ENCODE results near the gene ACP4. TPM values are rescaled to one million over a fixed set of nuclear protein-coding genes. Genes with fewer than 3 reads are reported as not detected.

ACP4 gene
- total RNA-seq, 1 experiment from 2014 or later: not detected

DNA sequence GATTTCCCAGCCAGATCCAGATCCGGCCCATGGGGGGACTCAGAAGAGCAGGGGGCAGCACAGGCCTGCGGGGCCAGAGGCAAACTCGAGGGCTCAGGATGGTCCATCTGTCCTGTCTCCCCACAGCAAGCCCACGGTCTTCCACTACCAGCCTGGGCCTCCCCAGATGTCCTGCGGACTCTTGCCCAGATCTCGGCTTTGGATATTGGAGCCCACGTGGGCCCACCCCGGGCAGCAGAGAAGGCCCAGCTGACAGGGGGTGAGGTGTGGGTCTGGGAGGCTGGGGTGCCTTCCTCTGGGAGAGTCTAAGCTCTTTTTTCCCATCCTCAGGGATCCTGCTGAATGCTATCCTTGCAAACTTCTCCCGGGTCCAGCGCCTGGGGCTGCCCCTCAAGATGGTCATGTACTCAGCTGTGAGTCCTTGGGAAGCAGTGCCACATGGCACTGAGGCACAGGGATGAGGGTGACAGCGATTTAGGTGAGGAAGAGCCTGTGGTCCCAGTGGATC is 3.4 kb downstream of the ACP4 start:
- DNase-seq (ENCODE audit: low read depth, low spot score): no peak
- in situ Hi-C loops (cut with HindIII; ENCODE audit: low pct_unique_long_range_greater_than_20kb, low sequenced_read_pairs): no loop called here

GRCh38 chr19:50794074-50794875 is 4.1 kb downstream of the ACP4 start:
- in situ Hi-C loops (cut with HindIII; ENCODE audit: low pct_unique_long_range_greater_than_20kb, low sequenced_read_pairs): no loop called here
- DNase-seq (ENCODE audit: low read depth, low spot score): peak; percentile 40

DNA sequence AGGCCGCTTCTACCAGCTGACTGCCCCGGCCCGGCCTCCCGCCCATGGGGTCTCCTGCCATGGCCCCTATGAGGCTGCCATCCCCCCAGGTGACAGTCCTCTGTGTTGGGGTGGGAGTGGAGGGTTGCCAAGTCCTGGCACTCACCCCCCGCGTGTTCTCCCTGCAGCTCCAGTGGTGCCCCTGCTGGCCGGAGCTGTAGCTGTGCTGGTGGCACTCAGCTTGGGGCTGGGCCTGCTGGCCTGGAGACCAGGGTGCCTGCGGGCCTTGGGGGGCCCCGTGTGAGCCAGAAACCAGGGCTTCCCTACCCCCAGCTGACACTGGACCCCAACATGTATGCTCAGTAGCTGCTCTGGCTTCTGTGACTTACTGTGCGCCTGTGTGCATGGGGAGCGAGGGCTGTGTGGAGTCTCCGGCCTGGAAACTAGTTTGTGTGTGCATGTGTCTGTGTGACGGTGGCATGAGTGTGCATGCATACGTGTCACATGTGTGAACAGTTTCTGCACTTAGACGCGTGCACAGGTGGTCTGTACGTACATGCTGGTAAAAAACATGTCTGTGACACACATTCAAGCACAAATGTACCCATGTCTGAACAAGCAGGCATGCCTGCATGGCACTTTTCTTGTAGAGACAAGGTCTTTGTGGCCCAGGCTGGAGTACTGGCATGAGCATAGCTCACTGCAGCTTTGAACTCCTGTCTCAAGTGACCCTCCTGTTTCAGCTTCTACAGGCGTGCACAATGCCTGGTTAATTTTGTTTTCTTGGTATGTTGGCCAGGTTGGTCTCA is 4.9 kb downstream of the ACP4 start:
- peak; percentile 52 for DNase-seq (ENCODE audit: low read depth, low spot score)
- in situ Hi-C loops (cut with HindIII; ENCODE audit: low pct_unique_long_range_greater_than_20kb, low sequenced_read_pairs): no loop called here

- no peak for DNase-seq (ENCODE audit: low read depth, low spot score)
- in situ Hi-C loops (cut with HindIII; ENCODE audit: low pct_unique_long_range_greater_than_20kb, low sequenced_read_pairs): no loop called here
These were observed 5.5 kb downstream of the ACP4 start for GRCh38 chr19:50795664-50796073.

GRCh38 chr19:50796128-50796633 is 6.0 kb downstream of the ACP4 start:
- in situ Hi-C loops (cut with HindIII; ENCODE audit: low pct_unique_long_range_greater_than_20kb, low sequenced_read_pairs): no loop called here
- DNase-seq (ENCODE audit: low read depth, low spot score): no peak

GRCh38 chr19:50796634-50797428 is 6.6 kb downstream of the ACP4 start:
- DNase-seq (ENCODE audit: low read depth, low spot score): no peak
- in situ Hi-C loops (cut with HindIII; ENCODE audit: low pct_unique_long_range_greater_than_20kb, low sequenced_read_pairs): no loop called here

GRCh38 chr19:50797429-50797780 is 7.2 kb downstream of the ACP4 start:
- in situ Hi-C loops (cut with HindIII; ENCODE audit: low pct_unique_long_range_greater_than_20kb, low sequenced_read_pairs): no loop called here
- no peak for DNase-seq (ENCODE audit: low read depth, low spot score)

DNA sequence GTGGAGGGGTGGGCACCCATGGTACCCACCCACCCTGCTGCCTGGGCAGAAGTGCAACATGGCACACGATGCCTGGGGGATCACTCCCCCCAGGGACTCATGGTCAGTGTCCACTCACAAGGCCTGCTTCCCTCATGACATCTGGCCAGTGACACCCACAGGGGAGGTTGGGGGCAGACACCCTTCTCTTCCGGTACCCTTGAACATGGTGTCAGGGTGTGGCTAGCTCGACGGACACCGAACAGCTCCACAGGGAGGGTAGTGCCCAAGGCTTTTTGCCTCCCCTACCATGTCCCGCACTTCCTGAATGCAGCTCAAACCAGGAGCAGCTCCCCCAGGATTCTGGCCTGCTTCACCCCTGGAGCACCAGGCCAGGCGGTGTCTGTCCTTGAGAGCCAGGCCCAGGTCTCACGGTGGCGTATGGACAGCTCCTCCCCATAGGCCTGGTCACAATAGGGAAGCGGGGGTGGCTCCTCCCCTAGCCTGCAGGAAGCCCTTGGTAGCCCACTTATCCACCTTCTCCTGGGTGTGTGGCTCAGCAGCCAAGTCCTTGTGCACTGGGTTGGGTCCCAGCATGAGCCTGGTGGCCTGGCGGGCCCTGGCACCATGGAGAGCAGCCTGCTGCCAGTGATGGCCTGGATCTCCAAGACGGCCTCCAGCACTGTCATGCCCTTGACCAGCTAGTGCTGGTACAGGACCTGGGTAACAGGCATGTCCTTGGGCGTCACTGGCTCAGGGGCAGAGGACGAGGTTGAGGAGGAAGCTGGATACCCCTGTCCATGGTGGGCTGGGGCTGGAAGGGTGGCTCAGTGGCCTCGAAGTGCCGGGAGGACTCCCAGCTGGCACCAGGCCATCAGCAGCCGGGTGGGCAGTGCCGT is 7.8 kb downstream of the ACP4 start:
- DNase-seq (ENCODE audit: low read depth, low spot score): no peak
- in situ Hi-C loops (cut with HindIII; ENCODE audit: low pct_unique_long_range_greater_than_20kb, low sequenced_read_pairs): no loop called here

- no peak for DNase-seq (ENCODE audit: low read depth, low spot score)
- in situ Hi-C loops (cut with HindIII; ENCODE audit: low pct_unique_long_range_greater_than_20kb, low sequenced_read_pairs): no loop called here
These were observed 8.7 kb downstream of the ACP4 start for GRCh38 chr19:50798659-50799546.

DNA sequence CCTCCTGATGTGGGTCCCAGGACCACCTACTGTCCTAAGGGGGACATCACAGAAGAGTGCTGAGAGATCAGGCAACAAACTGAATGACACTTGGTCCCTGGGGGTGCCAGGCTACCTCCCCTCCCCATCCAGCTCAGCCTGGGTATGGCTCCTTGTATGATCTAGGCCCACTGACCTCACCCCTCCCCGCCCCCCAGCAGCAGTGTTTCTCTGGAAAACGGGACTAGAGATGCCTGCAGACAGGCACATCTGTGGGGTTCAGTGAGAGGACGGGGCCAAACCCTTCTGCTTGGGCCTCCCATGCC is 9.3 kb downstream of the ACP4 start:
- no peak for DNase-seq (ENCODE audit: low read depth, low spot score)
- in situ Hi-C loops (cut with HindIII; ENCODE audit: low pct_unique_long_range_greater_than_20kb, low sequenced_read_pairs): no loop called here

DNA sequence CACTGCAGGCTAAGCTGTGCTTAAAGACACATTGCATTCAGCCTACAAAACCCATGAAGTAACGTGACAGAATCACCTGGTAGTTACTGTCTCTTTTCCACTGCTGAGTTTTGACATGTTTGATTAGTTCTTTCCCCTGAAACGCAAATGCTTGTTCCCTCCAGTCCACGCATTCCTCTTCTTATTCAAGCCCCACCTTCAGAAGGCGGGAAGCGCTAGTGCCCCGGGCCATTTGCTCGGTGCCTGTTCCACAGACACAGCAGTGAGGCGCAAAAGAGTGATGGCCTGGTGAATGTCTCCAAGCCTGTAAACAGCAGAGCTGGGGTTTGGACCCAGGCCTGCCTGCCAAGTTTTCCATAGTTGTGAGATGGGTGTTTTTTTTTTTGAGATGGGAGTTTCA is 10.9 kb downstream of the ACP4 start:
- in situ Hi-C loops (cut with HindIII; ENCODE audit: low pct_unique_long_range_greater_than_20kb, low sequenced_read_pairs): no loop called here
- DNase-seq (ENCODE audit: low read depth, low spot score): no peak

- in situ Hi-C loops (cut with HindIII; ENCODE audit: low pct_unique_long_range_greater_than_20kb, low sequenced_read_pairs): no loop called here
- DNase-seq (ENCODE audit: low read depth, low spot score): peak; percentile 36
These were observed 13.6 kb downstream of the ACP4 start for GRCh38 chr19:50803633-50804419.

- in situ Hi-C loops (cut with HindIII; ENCODE audit: low pct_unique_long_range_greater_than_20kb, low sequenced_read_pairs): no loop called here
- DNase-seq (ENCODE audit: low read depth, low spot score): peak; percentile 98
These were observed 14.4 kb downstream of the ACP4 start for GRCh38 chr19:50804420-50805272.

GRCh38 chr19:50808856-50809255 is 18.6 kb downstream of the ACP4 start:
- in situ Hi-C loops (cut with HindIII; ENCODE audit: low pct_unique_long_range_greater_than_20kb, low sequenced_read_pairs): no loop called here
- DNase-seq (ENCODE audit: low read depth, low spot score): no peak

Data from SK-MEL-5 (cell line).